ENCODE data around the gene IGF2. TPM values are rescaled to one million over a fixed set of nuclear protein-coding genes. Genes with fewer than 3 reads are reported as not detected.

Gene IGF2
- total RNA-seq, 1 donor from 2014 or later = 56.5 TPM

- Histone ChIP-seq H3K4me1 (peaks cover 6% of the 10 kb centered on the region), H3K27ac (no peak overlapping the region), H3K4me3 (no peak overlapping the region), H3K36me3 (no peaks in the 10 kb centered on the region), H3K27me3 (no peaks in the 10 kb centered on the region), H3K9me3 (no peaks in the 10 kb centered on the region)
- no peak for DNase-seq (ENCODE audit: extremely low spot score in 2 of 2)
- TF ChIP-seq POLR2AphosphoS5 (IDR thresholded peaks at IDR 0.05; ENCODE audit: insufficient read depth in 1 of 2, low read depth in 1 of 2) (no peak), POLR2A (IDR thresholded peaks at IDR 0.05) (no peak), CTCF (IDR thresholded peaks at IDR 0.05) (no peak)
- intact Hi-C loops (cut with DNase I) = no loop called here
These were observed 35.2 kb upstream of the IGF2 start for GRCh38 chr11:2174361-2174760.

- Histone ChIP-seq H3K4me1 (peaks cover 6% of the 10 kb centered on the region), H3K27ac (no peak overlapping the region), H3K27me3 (no peaks in the 10 kb centered on the region), H3K36me3 (no peaks in the 10 kb centered on the region), H3K4me3 (no peak overlapping the region), H3K9me3 (no peaks in the 10 kb centered on the region)
- no peak for TF ChIP-seq POLR2A (IDR thresholded peaks at IDR 0.05)
- TF ChIP-seq POLR2AphosphoS5 (IDR thresholded peaks at IDR 0.05; ENCODE audit: insufficient read depth in 1 of 2, low read depth in 1 of 2) = no peak
- no peak for TF ChIP-seq CTCF (IDR thresholded peaks at IDR 0.05)
- no peak for DNase-seq (ENCODE audit: extremely low spot score in 2 of 2)
- intact Hi-C loops (cut with DNase I) = no loop called here
These were observed 34.6 kb upstream of the IGF2 start for GRCh38 chr11:2173761-2174160.

- Histone ChIP-seq H3K9me3 (no peaks in the 10 kb centered on the region), H3K27me3 (no peaks in the 10 kb centered on the region), H3K4me3 (no peak overlapping the region), H3K36me3 (no peaks in the 10 kb centered on the region), H3K27ac (no peak overlapping the region), H3K4me1 (peaks cover 6% of the 10 kb centered on the region)
- intact Hi-C loops (cut with DNase I) = no loop called here
- no peak for DNase-seq (ENCODE audit: extremely low spot score in 2 of 2)
- no peak for TF ChIP-seq POLR2A (IDR thresholded peaks at IDR 0.05)
These were observed 34.0 kb upstream of the IGF2 start for GRCh38 chr11:2173150-2173693.

- TF ChIP-seq POLR2AphosphoS5 (IDR thresholded peaks at IDR 0.05; ENCODE audit: insufficient read depth in 1 of 2, low read depth in 1 of 2) (no peak), POLR2A (IDR thresholded peaks at IDR 0.05) (no peak), CTCF (IDR thresholded peaks at IDR 0.05) (no peak)
- no peak overlapping the region for H3K4me3 ChIP-seq
- DNase-seq (ENCODE audit: extremely low spot score in 2 of 2) = no peak
- intact Hi-C loops (cut with DNase I) = no loop called here
- H3K36me3 ChIP-seq = no peaks in the 10 kb centered on the region
- H3K27me3 ChIP-seq = no peaks in the 10 kb centered on the region
- no peak overlapping the region for H3K27ac ChIP-seq
- no peaks in the 10 kb centered on the region for H3K9me3 ChIP-seq
- peaks cover 6% of the 10 kb centered on the region for H3K4me1 ChIP-seq
These were observed 33.5 kb upstream of the IGF2 start for GRCh38 chr11:2172676-2173075.

GRCh38 chr11:2171591-2172003 is 32.4 kb upstream of the IGF2 start, which contains the start of gene TH:
Gene TH (minus strand): TSS chr11:2171815. CDS start chr11:2171786, 29 bp downstream.
- intact Hi-C loops (cut with DNase I) = no loop called here

GRCh38 chr11:2169626-2170570 is 30.7 kb upstream of the IGF2 start:
- peaks cover 7% of the 10 kb centered on the region for H3K4me1 ChIP-seq
- H3K4me3 ChIP-seq = no peak overlapping the region
- no peaks in the 10 kb centered on the region for H3K27me3 ChIP-seq
- TF ChIP-seq POLR2AphosphoS5 (IDR thresholded peaks at IDR 0.05; ENCODE audit: insufficient read depth in 1 of 2, low read depth in 1 of 2) (no peak), CTCF (IDR thresholded peaks at IDR 0.05) (no peak), POLR2A (IDR thresholded peaks at IDR 0.05) (no peak)
- H3K9me3 ChIP-seq = no peaks in the 10 kb centered on the region
- DNase-seq (ENCODE audit: extremely low spot score in 2 of 2) = no peak
- H3K27ac ChIP-seq = no peak overlapping the region
- no peaks in the 10 kb centered on the region for H3K36me3 ChIP-seq
- intact Hi-C loops (cut with DNase I) = no loop called here

More at GRCh38 chr11:2171591-2172003, 32.4 kb upstream of the IGF2 start, which contains the start of gene TH:
- DNase-seq (ENCODE audit: extremely low spot score in 2 of 2) = no peak
- H3K27me3 ChIP-seq = no peaks in the 10 kb centered on the region
- TF ChIP-seq POLR2AphosphoS5 (IDR thresholded peaks at IDR 0.05; ENCODE audit: insufficient read depth in 1 of 2, low read depth in 1 of 2) = no peak
- peaks cover 2% of the 10 kb centered on the region for H3K4me1 ChIP-seq
- no peak within 1 kb of the TSS for H3K4me3 ChIP-seq
- no peak within 1 kb of the TSS for H3K27ac ChIP-seq
- H3K9me3 ChIP-seq = no peaks in the 10 kb centered on the region
- H3K36me3 ChIP-seq = no peaks in the 10 kb centered on the region

All from vagina (tissue), 2 donors.